GM18520 (cell line): ENCODE measurements around the gene SQSTM1.

Experiments
- ATAC-seq: cut with Tn5 transposase; IDR thresholded peaks from one replicate; pipeline ENCODE4 v1.9.1; 2021; ENCODE audit not compliant: unreplicated experiment

The SQSTM1 gene

DNA sequence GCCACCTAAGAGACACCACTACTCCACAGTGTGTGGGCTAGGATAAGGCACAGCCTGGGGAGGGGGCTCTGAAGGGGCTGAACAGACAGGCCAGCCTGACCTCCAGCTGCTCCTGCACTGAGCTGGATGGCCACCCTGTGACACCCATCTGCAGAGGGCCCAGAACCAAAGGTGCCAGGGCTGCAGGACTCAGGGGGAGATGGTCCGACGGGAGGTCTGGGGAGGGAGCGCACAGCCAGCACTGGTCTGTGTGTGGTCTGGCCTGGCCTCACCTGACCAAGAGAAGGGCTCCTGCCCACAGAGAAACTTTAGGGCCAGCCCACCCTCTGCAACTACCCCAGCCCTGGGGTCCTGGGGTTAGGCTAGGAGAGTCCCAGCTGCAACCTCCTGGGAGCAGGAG lies 26.1 kb upstream of the SQSTM1 start:
- ATAC-seq, result no peak

- ATAC-seq, result no peak
Measured at GRCh38 chr5:179795049-179795862, 25.4 kb upstream of the SQSTM1 start.

- peak; percentile 81 for ATAC-seq
Measured at GRCh38 chr5:179795863-179796833, 24.6 kb upstream of the SQSTM1 start.

- no peak for ATAC-seq
Measured at GRCh38 chr5:179796877-179797608, 23.7 kb upstream of the SQSTM1 start.

- ATAC-seq, result no peak
Measured at GRCh38 chr5:179797741-179798140, 23.0 kb upstream of the SQSTM1 start.

GRCh38 chr5:179798144-179798770 lies 22.4 kb upstream of the SQSTM1 start:
- ATAC-seq, result no peak

DNA sequence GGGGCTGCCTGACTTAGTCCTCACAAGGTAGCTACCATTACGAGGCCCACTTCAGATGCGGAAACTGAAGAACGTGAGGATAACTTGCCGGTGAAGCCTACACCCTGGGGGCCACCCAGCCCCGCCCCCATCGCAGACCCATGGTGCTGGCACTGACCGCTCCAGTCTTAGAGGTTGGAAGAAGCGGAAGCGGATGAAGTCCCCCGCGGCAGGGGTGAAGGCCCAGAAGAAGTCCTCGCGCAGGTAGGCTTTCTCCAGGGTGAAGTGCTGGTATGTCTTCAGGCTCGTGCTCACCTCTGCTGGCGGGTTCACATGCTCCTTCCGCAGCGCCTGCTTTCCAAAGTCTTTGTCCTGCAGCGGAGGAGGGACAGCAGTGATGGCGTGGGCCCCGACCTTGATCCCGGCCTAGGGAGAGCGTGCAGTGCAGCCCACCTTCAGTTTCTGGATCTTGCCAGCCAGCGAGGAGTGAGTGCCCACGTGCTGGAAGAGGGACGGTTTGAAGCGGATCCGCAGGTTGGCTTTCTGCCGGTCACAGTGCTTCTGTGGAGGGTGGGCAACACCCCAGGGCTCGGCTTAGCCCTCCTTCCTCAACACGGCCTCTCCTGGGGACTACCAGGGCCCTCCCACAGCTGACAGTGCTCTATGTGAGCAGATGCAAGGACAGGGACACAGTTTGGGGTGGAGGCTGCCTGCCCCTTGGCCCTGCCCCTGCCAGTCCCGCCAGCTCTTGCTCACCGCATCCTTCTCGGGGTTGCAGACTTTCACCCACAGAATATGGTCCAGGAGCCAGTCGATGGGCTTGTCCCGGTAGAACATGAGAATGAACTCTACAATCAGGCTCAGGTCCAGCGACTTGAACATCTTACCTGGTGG lies 21.7 kb upstream of the SQSTM1 start:
- no peak for ATAC-seq

DNA sequence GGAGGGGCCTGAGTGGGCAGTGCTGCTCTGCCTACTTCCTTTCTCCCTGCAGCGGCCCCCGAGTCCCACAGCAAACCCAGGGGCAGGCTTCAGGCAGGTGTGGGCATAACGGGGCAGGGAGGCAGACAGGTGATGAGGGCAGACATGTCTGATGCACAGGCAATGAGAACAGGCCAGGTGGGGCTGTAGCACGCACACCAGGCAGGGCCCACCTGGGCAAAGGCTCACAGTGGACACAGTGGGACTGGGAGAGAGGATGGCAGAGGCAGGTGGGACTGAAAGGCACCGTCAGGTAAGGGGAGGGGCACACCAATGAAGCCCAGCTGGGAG lies 21.1 kb upstream of the SQSTM1 start:
- no peak for ATAC-seq

DNA sequence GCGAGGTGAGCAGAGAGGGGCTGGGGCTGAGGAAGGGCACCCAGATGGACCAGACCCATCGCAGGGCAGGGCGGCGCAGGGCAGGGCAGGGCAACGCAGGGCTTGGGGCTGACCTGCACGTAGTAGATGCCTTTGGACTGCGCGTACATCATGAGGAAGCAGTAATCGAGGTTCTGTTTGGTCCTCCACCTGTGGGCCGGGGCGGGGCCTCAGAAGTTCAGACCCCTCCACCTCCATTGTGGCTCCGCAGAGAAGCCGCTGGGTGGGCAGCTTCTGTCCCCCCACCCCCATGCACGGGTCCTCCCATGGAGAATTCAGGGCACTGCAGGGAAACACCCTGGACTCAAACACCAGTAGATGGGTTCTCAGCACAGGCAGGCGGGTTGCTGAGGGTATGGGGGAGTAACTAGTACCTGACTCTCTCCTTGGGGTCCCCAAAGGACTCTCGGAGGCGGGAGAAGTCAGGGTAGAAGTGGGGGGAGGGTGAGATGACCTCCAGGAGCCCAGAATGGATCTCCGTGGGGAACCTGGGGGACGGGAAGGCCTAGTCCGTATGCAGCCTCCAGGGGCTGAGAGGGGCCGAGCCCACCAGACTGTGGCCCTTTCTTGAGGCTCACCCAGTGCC lies 20.5 kb upstream of the SQSTM1 start:
- no peak for ATAC-seq

GRCh38 chr5:179800696-179801201 lies 20.0 kb upstream of the SQSTM1 start:
- ATAC-seq, result no peak

- no peak for ATAC-seq
Measured at GRCh38 chr5:179801304-179802206, 19.1 kb upstream of the SQSTM1 start.

GRCh38 chr5:179802207-179802883 lies 18.4 kb upstream of the SQSTM1 start:
- no peak for ATAC-seq

GRCh38 chr5:179802950-179803562 lies 17.6 kb upstream of the SQSTM1 start:
- no peak for ATAC-seq

GRCh38 chr5:179803651-179804554 lies 16.8 kb upstream of the SQSTM1 start:
- ATAC-seq, result no peak

- no peak for ATAC-seq
Measured at GRCh38 chr5:179804555-179804947, 16.2 kb upstream of the SQSTM1 start.

- no peak for ATAC-seq
Measured at GRCh38 chr5:179805070-179805528, 15.6 kb upstream of the SQSTM1 start.
